ENCODE data around the gene BEST2. TPM values are rescaled to one million over a fixed set of nuclear protein-coding genes. Genes with fewer than 3 reads are reported as not detected.

Gene BEST2
- not detected in 2 replicates for total RNA-seq

GRCh38 chr19:12751635-12752034 is at the start of gene BEST2:
BEST2 (plus strand) TSS chr19:12751791; CDS start chr19:12752593, 802 bp downstream.

DNA sequence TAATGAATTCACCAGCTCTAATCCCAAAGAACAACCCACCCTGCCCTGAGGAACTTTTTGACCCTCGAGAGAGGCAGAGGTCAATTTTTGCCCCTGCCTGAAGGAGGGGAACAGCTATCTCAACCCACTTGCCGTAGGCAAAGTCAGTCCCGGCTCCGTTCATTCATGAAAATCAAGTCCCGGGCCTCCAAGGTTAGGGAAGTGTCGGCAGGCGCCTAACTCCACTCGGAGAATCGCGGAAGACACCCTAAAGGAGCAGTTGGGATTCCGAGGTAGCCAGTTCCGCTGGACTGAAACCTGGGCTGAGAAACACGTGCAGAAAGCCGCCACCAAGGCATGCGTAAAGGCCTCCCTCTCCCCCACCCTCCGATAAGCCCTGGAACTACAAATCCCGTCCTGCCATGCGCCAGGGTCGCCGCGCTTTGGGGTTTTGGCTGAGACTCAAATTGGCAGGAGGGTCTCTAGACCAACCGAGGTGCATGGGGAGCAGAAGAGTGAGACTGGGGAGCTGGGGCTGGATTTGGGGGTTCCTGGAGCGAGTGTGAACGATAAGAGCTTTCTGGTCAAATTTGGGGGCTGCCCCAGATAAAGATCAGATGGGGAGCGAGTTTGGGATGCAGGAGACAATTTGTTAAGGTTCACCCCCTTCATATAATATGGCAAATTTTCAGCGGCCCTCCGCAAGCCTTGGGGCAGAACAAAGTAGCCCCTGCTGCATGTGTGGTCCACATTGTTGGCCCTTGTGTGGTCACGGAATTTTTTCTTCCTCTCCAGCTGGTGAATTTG is 27.8 kb upstream of the BEST2 start, which contains the start of gene TNPO2:
Gene TNPO2 (minus strand): TSS at position 292 of the 786 bp plus-strand sequence. CDS start 2,955 bp downstream, outside the sequence.

DNA sequence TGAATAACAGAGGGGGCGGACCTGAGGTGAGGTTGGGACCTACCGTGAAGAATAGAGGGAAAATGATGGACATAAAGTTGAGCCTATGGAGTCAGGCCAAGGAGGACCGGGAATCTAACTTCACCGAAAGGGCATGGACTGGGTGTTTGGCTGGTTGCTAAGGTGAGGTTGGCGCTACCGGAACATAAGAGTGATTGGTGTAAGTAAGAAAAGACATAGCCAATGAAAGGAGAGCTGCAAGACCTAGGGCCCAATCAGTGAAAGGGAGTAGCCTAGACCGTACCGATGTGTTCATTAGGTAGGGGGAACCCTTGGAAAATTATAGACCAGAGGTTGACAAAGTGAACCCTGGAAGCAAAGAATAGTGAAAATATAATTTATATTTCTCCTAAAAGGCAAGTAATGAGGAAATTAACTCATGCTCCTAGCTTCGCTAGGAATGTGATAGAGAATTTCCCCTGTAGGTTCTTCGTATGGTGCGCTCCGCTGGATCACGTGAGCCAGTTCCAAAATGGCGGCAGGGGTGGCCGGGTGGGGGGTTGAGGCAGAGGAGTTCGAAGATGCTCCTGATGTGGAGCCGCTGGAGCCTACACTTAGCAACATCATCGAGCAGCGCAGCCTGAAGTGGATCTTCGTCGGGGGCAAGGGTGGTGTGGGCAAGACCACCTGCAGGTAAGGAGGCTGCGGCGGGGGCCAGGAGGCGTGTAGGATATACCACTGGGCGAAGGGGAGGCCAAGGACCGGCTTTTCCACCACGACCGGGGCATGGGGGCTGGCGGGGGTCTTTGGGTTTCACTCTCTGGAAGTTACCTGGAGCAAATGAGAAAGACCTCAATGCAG is 14.4 kb upstream of the BEST2 start, which contains the start of gene GET3:
Gene GET3 (plus strand): TSS at position 503 of the 840 bp plus-strand sequence. CDS start 9 bp downstream, at position 512.

GRCh38 chr19:12774588-12775555 is 23.3 kb downstream of the BEST2 start, which contains the start of gene HOOK2:
HOOK2 (minus strand) TSS chr19:12775552; CDS start chr19:12775449, 103 bp downstream.

GRCh38 chr19:12791345-12792050 is 39.9 kb downstream of the BEST2 start, which contains the start of gene JUNB:
JUNB (plus strand) TSS chr19:12791486; CDS start chr19:12791772, 286 bp downstream.

DNA sequence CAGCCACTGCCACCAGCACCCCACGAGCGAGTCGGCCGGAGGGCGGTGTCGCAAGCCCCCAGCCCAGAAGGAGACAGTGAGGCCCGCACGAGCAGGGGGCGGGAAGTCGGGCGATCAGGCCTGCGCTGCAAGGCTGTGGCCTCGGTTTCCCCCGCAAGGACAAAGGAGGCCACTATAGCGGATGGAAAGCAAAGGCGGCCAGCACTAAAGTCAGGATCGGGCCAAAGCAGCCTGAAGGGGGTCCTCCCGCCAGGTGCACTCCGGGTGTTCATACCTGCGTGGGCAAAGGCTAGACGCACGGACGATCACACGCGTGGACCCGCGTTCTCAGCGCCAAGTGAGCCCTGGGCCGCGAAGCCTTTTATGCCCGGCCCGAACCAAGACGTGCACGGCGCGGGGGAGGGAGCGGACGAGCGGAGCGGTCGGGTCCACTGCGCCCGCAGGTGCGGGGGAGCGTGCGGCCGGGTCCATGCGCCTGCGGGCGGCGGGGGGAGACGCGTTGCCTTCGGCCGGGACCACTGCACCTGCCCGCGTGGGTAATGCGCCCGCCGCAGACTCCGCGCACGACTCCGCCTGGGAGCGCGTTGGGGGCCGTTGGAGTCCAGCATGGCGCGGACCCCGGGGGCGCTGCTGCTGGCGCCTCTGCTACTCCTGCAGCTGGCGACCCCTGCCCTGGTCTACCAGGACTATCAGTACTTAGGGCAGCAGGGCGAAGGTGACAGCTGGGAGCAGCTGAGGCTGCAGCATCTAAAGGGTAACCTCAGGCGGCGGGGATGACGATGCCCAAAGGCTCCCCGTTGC is 50.1 kb downstream of the BEST2 start, which contains the start of the genes PRDX2 and THSD8:
Gene PRDX2 (minus strand): TSS at position 335 of the 801 bp plus-strand sequence. CDS start 539 bp downstream, outside the sequence.
Gene THSD8 (plus strand): TSS at position 604 of the 801 bp plus-strand sequence. CDS start 3 bp downstream, at position 607.

DNA sequence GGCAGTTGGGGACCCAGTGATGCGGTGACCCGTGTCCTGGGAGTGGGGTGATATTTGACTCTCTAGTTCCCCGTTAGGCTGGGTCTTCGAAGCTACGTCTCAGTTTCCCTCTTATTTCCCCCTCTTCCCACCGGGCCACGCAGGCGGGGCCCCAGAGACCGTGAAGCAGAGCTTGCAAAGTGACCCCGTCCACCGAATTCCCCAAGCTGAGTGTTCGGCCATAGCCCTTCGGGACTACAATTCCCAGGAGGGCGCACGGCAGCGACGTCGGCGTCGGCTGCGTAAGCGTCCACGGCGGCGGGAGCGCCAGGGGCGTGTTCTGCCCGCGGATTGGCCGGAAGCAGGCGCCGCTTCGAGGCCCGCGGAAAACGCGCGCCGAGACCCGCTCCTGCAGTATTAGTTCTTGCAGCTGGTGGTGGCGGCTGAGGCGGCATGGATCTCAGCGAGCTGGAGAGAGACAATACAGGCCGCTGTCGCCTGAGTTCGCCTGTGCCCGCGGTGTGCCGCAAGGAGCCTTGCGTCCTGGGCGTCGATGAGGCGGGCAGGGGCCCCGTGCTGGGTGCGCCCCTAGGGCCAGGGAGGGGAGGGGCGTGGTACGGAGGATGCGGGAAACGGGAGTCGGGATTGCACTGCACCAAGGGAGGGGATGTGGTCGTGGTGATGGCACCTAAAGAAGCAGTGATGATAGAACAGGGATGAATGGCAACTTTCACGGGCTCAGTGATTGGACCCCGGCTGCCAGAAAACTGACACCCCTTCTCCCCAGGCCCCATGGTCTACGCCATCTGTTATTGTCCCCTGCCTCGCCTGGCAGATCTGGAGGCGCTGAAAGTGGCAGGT is 54.9 kb downstream of the BEST2 start, which contains the start of gene RNASEH2A:
Gene RNASEH2A (plus strand): TSS at position 343 of the 840 bp plus-strand sequence. CDS start 90 bp downstream, at position 433.

Other genes with a start within 250 kb of the BEST2 start
- gene ZNF564, start 200.3 kb upstream of the BEST2 start, total RNA-seq, result 7.5 and 8.9 TPM in 2 replicates
- 11.6 and 12.3 TPM in 2 replicates for gene ZNF490, start 141.0 kb upstream of the BEST2 start, total RNA-seq
- 14.0 and 16.8 TPM in 2 replicates for gene ZNF791, start 140.9 kb upstream of the BEST2 start, total RNA-seq
- 41.3 and 47.9 TPM in 2 replicates for gene MAN2B1, start 85.0 kb upstream of the BEST2 start, total RNA-seq
- gene WDR83, start 85.0 kb upstream of the BEST2 start, total RNA-seq, result 10.2 and 10.7 TPM in 2 replicates
- 43.8 and 51.4 TPM in 2 replicates for gene DHPS, start 69.9 kb upstream of the BEST2 start, total RNA-seq
- not detected in 2 replicates for gene GNG14, start 63.8 kb upstream of the BEST2 start, total RNA-seq
- 4.6 and 4.8 TPM in 2 replicates for gene FBXW9, start 55.2 kb upstream of the BEST2 start, total RNA-seq
- gene TNPO2, start 27.9 kb upstream of the BEST2 start, total RNA-seq, result 35.6 and 65.1 TPM in 2 replicates
- 82.2 and 89.1 TPM in 2 replicates for gene TRIR, start 17.1 kb upstream of the BEST2 start, total RNA-seq
- gene GET3, start 14.3 kb upstream of the BEST2 start, total RNA-seq, result 51.1 and 61.2 TPM in 2 replicates
- gene HOOK2, start 23.8 kb downstream of the BEST2 start, total RNA-seq, result 12.5 and 19.4 TPM in 2 replicates
- 60.2 and 68.0 TPM in 2 replicates for gene JUNB, start 39.7 kb downstream of the BEST2 start, total RNA-seq
- 184 and 256 TPM in 2 replicates for gene PRDX2, start 50.0 kb downstream of the BEST2 start, total RNA-seq
- not detected in 2 replicates for gene THSD8, start 50.3 kb downstream of the BEST2 start, total RNA-seq
- gene RNASEH2A, start 54.8 kb downstream of the BEST2 start, total RNA-seq, result 7.1 and 23.5 TPM in 2 replicates
- gene RTBDN, start 82.8 kb downstream of the BEST2 start, total RNA-seq, result not detected in 2 replicates
- gene MAST1, start 86.7 kb downstream of the BEST2 start, total RNA-seq, result 0.28 TPM in 1 of 2 replicates, not detected in the other
- 22.2 and 48.1 TPM in 2 replicates for gene DNASE2, start 129.7 kb downstream of the BEST2 start, total RNA-seq
- not detected in 2 replicates for gene KLF1, start 135.4 kb downstream of the BEST2 start, total RNA-seq
- gene GCDH, start 139.4 kb downstream of the BEST2 start, total RNA-seq, result 23.7 and 43.4 TPM in 2 replicates
- not detected in 2 replicates for gene SYCE2, start 167.5 kb downstream of the BEST2 start, total RNA-seq
- 52.6 and 95.9 TPM in 2 replicates for gene FARSA, start 181.9 kb downstream of the BEST2 start, total RNA-seq
- 1,991 and 2,815 TPM in 2 replicates for gene CALR, start 186.8 kb downstream of the BEST2 start, total RNA-seq
- 52.6 and 88.1 TPM in 2 replicates for gene RAD23A, start 194.1 kb downstream of the BEST2 start, total RNA-seq
- 12.6 and 13.4 TPM in 2 replicates for gene GADD45GIP1, start 205.4 kb downstream of the BEST2 start, total RNA-seq
- gene DAND5, start 217.8 kb downstream of the BEST2 start, total RNA-seq, result not detected in 2 replicates
- 29.7 and 62.5 TPM in 2 replicates for gene NFIX, start 243.7 kb downstream of the BEST2 start, total RNA-seq